HG02973 (cell line): ENCODE measurements around the gene ZNF493.
A peak's percentile ranks its signal among the peaks of the same experiment; 100 is the strongest.

Source experiments
- ATAC-seq: cut with Tn5 transposase; IDR thresholded peaks from one replicate; pipeline ENCODE4 v1.9.1; 2021; ENCODE audit warnings: moderate library complexity; ENCODE audit not compliant: unreplicated experiment

ZNF493 gene

DNA sequence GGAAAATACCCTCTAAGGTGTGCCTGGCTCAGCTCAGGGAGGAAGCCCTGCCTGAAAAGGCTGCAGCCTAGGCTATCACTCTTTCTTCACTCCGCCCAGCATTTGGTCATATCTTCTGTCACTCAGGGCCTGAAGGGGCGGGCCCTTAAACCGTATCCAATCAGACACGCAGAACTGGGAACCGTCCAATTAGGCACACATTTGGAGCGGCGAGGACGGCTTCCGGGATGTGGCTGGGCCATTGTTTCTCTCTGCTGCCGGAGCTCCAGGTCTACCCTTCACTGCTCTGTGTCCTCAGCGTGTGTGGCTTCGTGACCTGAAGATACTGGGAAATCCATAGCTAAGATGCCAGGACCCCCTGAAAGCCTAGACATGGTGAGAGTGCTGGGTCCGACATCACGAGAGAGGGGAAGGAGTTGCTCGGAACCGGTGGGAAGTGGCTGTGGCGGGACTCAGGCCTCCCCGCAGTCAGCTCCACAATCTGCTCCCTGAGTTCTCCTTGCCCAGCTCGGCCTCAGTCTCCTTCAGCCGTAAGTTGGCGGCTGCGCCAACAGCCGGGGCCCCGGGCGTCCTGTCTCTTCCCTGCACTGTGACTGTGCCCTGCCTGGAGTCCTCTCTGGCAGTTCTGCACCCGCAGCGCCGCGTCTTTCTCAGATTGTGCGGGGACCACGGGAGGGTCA, at the start of gene ZNF493:
Gene ZNF493, plus strand, starts transcription at position 241 of the 680 bp plus-strand sequence. Its CDS starts 105 bp downstream, at position 346.
- peak; percentile 100 for ATAC-seq

- ATAC-seq, result no peak
These were observed 44.1 kb upstream of the ZNF493 start for GRCh38 chr19:21352830-21353229.

DNA sequence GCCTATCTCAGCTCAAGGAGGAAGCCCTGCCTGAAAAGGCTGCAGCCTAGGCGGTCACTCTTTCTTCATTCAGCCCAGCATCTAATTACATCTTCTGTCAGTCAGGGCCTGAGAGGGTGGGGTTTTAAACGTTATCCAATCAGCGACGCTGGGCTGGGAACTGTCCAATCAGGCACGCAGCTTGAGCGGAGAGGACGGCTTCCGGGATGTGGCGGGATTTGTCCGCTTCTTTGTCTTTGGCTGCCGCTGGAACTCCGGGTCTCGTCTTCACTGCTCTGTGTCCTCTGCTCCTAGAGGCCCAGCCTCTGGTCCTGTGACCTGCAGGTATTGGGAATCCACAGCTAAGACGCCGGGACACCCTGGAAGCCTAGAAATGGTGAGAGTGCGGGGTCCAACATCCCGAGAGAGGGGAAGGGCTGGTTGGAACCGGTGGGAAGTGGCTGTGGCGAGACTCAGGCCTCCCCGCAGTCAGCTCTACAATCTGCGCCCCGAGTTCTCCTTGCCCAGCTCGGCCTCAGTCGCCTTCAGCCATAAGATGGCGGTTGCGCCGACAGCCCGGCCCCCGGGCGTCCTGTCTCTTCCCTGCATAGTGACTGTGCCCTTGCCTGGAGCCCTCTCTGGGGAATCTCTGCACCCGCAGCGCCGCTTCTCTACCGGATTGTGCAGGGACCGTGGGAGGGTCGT, 38.0 kb upstream of the ZNF493 start, which contains the start of gene ZNF738:
Gene ZNF738, plus strand, starts transcription at position 233 of the 684 bp plus-strand sequence. Its CDS starts 141 bp downstream, at position 374.
- ATAC-seq, result peak; percentile 96

DNA sequence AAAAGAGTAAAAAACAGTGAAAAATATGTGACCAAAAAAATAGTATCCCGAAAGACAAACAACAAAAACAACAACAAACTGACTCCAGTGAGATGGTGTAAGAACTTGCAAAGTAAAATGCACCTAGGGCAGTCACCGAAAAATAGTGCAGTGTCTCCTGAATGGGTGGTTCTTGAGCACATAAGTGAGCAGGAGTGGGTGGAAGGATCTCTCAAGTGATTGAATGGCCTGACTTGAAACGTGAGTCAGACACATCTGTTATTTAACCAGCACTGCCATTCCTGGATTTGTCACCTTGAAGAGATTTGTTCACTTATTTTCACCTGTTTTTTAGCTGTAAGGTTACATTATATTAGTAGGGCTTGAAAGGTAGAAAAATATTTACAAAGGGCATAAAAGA, 34.6 kb upstream of the ZNF493 start:
- ATAC-seq, result no peak

DNA sequence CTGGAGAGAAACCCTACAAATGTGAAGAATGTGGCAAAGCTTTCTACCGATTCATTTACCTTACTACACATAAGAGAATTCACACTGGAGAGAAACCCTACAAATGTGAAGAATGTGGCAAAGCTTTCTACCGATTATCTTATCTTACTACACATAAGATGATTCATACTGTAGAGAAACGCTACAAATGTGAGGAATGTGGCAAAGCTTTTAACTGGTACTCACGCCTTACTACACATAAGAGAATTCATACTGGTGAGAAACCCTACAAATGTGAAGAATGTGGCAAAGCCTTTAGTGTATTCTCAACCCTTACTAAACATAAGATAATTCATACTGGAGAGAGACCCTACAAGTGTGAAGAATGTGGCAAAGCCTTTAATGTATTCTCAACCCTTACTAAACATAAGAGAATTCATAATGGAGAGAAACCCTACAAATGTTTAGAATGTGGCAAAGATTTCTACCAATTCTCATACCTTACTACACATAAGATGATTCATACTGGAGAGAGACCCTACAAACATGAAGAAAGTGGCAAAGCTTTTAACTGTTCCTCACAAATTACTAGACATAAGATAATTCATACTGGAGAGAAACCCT, 12.9 kb upstream of the ZNF493 start:
- ATAC-seq, result no peak

DNA sequence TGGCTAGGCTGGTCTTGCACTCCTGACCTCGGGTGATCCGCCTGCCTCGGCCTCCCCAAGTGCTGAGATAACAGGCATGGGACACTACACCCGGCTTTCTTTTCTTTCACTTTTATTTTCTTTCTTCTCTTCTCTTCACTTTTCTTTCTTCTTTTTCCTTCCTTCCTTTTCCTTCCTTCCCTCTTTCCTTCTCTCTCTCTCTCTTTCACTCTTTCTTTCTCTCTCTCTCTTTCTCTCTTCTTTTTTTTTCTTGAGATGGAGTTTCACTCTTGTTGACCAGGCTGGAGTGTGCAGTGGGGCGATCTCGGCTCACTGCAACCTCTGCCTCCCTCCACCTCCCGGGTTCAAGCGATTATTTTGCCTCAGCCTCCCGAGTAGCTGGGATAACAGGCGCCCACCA, 812 bp upstream of the ZNF493 start:
- ATAC-seq, result no peak

DNA sequence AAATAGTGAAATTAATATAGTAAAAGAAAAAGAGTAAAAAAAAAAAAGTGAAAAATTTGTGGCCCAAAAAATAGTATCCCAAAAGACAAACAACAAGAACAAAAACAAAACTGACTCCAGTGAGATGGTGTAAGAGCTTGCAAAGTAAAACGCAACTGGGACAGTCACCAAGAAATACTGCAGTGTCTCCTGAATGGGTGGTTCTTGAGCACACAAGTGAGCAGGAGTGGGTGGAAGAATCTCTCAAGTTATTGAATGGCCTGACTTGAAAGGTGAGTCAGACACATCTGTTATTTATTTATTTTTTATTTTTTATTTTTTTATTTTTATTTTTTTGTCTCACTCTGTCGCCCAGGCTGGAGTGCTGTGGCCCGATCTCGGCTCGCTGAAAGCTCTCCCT, 1.9 kb downstream of the ZNF493 start:
- ATAC-seq, result no peak

GRCh38 chr19:21402303-21402985, 5.5 kb downstream of the ZNF493 start:
- no peak for ATAC-seq

DNA sequence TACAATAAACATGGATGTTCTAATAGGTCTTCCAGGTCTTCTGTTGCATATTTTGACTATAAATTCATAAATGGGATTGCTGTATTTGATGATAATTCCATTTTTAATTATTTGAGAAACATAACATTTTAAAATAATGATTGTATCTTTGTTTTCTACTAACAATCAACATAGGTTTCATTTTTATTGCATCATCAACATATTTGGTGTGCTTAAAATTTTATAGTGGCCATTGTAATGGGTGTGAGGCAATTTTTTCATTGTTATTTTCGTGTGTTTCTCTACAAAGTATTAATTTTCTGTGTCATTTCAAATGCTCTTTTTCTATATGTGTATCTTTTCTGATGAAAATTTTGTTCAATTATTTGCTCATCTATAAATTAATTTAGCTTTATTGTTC, 13.2 kb downstream of the ZNF493 start:
- no peak for ATAC-seq

DNA sequence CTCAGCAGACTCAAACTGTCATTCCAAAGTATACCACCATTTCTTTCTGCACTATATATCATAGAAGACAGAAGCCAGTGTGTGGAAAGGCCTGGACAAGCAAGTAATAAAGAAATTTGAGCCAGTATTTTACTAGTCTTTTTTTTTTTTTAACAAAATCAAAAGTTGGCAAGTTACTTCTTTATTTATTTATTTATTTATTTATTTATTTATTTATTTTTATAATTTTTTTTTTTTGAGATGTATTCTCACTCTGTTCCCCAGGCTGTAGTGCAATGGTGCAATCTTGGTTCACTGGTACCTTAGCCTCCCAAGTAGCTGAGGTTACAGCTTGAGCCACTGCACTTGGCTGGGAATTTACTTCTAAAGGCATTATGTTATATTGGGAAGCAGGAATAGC, 25.3 kb downstream of the ZNF493 start:
- no peak for ATAC-seq

DNA sequence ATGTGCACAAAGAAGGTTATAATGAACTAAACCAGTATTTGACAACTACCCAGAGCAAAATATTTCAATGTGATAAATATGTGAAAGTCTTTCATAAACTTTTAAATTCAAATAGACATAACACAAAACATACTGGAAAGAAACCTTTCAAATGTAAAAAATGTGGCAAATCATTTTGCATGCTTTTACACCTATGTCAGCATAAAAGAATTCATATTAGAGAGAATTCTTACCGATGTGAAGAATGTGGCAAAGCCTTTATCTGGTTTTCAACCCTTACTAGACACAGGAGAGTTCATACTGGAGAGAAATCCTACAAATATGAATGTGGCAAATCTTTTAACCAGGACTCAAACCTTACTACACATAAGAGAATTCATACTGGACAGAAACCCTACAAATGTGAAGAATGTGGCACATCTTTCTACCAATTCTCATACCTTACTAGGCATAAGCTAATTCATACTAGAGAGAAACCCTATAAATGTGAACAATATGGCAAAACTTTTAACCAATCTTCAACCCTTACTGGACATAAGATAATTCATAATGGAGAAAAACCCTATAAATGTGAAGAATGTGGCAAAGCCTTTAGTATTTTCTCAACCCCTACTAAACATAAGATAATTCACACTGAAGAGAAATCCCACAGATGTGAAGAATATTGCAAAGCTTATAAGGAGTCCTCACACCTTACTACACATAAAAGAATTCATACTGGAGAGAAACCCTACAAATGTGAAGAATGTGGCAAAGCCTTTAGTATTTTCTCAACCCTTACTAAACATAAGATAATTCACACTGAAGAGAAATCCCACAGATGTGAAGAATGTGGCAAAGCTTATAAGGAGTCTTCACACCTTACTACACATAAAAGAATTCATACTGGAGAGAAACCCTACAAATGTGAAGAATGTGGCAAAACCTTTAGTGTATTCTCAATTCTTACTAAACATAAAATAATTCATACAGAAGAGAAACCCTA, 26.4 kb downstream of the ZNF493 start:
- no peak for ATAC-seq

- ATAC-seq, result no peak
These were observed 33.7 kb downstream of the ZNF493 start for GRCh38 chr19:21430675-21431074.

DNA sequence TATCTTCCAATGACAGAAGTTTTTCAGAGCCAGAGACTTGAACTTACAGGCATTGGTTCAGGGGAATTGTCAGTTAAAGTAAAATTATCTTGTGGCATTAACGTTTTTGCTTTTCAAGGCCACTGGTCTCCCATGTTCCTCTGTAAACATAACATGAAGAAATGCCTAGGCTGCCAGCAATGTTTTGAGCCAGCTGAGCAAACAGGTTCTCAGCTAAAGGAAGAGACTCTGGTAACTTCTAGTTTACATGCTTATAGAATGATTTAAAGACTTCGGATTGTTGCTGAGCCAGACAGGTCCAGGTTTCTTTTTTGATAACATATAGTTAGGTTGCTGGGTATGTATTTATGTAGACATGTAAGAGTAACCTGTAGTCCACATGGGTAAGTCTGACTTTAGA, 35.7 kb downstream of the ZNF493 start:
- no peak for ATAC-seq

- ATAC-seq, result no peak
These were observed 37.6 kb downstream of the ZNF493 start for GRCh38 chr19:21434516-21434915.

GRCh38 chr19:21434967-21435544, 38.1 kb downstream of the ZNF493 start:
- no peak for ATAC-seq

- no peak for ATAC-seq
These were observed 42.3 kb downstream of the ZNF493 start for GRCh38 chr19:21439201-21439751.

DNA sequence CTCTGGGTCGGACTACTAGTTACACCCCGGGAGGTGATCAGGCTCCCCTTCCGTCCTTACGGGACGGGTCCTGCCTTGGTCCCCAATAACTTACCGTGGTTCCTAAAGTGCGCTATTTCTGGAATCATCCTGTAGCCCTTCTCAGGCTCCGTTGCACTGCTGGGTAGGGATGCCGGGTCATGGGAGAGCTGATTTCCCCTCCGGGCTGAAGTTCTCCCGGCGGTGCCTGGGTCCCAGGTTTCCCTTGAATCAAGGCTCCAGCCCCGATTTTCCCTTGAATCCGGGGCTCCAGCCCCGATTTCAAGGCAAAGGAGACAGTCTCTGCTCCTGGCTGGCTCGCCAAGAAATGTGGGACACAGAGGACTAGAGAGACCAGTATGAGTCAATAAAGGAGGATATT, 43.4 kb downstream of the ZNF493 start:
- no peak for ATAC-seq

GRCh38 chr19:21451187-21451586, 54.3 kb downstream of the ZNF493 start:
- no peak for ATAC-seq

DNA sequence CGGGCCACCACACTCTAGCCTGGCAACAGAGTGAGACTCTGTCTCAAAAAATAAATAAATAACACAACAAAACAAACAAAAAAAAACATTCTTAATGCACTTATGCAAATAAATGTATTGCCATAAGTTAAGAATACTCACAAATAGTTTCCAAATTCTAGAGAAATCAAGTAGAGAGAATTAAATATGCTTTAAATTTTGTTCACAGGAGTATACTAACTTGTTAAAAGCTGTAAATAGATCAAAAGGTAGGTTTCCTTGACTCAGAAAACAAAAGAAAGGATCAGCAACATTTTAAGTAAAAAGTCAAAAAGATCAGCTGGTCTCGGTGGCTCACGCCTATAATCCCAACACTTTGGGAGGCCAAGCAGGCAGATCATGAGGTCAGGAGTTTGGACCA, 58.0 kb downstream of the ZNF493 start:
- no peak for ATAC-seq

- no peak for ATAC-seq
These were observed 63.8 kb downstream of the ZNF493 start for GRCh38 chr19:21460686-21461085.
